HG02885 (cell line): ENCODE results near the gene LRMDA.
"Not testable (repeated sequence)": the region's sequence is repeated elsewhere in the genome, so short reads cannot be mapped to it uniquely, and the experiment has no call there.

Experiments used
- ATAC-seq: cut with Tn5 transposase; IDR thresholded peaks from one replicate; pipeline ENCODE4 v1.9.1; 2021; ENCODE audit warnings: mild to moderate bottlenecking; ENCODE audit not compliant: unreplicated experiment, poor library complexity

The LRMDA gene

GRCh38 chr10:75751232-75751631 lies 319.8 kb downstream of the LRMDA start:
- no peak for ATAC-seq

DNA sequence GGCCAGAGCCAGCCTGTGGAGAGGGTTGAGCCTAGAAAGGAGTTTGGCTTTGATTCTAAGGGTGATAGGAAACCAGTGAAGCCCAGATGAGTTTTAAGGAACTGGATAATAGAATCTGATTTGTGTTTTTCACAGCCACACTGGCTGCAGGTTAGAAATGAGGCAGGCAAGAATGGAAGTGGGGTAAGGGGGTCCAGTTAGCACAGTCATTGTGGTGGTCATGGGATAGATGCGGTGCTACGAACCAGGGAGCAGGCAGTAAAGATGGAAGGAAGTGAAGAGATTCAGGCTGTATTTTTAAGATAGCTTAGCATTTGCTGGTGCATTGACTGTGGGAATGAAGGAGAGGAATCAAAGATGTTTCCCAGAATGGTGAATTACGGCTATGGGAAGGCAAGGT lies 322.2 kb downstream of the LRMDA start:
- no peak for ATAC-seq

DNA sequence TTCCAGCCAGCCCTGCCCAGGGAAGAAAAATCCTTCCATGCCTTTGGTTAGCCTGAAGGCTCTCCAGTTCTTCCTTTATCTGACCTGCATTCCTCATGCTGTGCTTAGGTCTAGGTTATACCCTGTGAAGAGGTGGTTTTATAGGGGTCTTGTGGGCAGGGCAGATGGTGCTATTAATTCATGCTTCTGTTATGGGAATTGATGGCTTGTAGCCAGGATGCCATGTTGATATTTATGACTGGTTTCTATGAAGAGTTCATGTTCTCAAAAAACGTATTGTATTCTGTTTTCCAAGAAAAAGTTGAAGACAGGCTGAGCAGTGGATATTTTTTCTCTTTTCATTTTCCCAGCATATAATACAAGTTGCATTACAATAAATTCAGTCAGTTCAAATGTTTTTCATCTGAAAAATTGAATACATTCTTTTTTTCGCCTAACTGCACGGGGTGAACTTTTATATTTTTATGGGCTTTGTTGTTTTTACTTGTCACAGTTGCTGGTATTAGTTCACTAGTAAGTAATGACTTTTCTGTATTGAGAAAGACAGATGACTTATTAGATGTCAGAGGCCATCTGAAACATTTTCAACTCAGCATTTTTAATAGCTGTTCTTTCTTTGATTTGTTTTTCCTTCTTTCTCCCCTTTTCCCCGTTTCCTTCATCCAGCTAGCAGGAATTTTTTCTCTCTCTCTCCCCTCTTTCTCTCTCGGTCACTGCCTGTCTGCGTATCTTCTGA lies 322.8 kb downstream of the LRMDA start:
- no peak for ATAC-seq

- ATAC-seq = no peak
These were observed 324.1 kb downstream of the LRMDA start for GRCh38 chr10:75755528-75755927.

GRCh38 chr10:75761289-75761688 lies 329.9 kb downstream of the LRMDA start:
- no peak for ATAC-seq

DNA sequence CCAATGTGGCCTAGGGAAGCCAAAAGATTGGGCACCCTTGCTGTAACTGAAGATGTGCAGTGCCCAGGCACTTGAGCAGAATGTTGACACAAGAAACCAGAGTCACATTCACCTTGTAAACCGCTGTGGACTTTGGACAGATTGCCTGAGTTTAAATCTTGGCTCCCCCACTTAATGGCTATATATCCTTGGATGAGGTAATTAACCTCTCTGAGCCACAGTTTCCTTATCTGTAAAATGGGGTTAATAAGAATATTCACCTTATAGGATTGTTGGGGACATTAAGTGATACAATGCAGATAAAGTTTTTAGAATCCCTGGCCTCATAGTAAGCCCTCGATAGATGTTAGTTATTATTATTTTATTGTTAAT lies 331.0 kb downstream of the LRMDA start:
- no peak for ATAC-seq

DNA sequence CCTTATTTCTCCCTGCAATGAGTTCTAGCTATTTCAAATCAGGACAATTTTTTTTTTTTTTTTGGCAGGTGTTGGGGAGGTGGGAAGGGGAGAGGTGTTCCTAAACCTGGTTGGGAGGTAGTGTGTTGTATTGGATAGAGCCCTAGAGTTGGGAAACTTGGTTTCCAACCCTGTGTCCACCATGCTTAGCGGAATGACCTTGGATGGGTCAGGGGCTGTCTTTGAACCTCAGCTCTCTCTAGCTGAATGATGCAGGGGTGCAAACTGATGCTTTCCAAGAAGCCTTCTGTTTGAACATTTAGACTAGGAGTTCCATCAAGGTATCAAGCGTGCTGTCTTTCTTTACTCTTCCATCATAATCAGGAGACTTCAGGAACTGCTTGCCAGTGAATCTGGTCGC lies 332.2 kb downstream of the LRMDA start:
- ATAC-seq = no peak

DNA sequence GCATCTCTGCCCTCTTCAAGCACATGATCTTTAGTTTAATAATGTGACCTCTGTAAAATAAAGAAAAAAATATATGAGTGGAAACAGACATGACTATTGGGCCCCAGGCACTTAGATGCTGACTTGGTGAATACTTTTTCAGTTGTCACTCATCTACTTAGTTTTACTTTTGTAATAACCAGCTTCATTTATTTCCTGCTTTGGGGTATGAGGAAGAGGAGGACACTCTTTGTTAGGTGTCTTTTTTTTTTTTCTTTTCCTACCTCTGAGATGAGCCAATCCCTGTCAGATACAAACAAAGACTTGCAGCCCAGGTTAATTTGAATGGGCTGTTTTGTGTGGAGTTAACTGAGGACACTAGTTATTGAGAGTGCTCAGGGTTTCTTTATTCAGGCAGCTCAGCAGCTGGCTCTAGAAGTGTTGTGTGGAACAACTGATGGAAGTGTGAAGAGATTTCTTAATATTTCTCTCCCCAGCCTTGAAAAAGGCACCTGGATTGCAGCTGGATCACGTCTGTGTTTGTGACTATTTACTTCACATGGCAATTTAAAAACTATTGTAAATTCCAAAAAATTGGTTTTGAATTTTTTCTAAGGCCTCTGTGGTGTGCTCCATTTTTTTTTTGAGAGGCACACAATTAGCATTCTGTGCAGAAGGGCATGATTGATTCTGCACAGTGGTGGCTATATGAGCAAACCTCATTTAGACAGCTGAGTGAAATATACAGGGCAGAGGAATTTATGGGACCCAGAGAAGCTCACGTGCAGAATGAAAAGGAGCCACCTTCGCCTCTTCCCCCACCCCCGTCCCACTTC lies 333.8 kb downstream of the LRMDA start:
- no peak for ATAC-seq

DNA sequence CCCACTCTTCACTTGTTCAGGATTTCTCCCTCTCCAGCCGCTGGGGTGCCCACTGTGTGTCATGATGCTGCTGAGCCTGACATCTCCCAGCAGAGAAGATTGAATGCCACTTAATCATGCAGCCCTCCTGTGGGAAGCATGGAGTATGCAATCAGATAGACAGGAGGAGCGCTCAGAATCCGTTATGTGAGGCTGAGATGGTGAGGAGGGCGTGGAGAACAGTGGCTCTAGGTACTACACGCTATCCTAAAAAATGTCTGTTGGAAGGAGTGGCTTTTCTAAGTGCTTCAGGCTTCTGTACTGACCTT lies 334.3 kb downstream of the LRMDA start:
- ATAC-seq = no peak

DNA sequence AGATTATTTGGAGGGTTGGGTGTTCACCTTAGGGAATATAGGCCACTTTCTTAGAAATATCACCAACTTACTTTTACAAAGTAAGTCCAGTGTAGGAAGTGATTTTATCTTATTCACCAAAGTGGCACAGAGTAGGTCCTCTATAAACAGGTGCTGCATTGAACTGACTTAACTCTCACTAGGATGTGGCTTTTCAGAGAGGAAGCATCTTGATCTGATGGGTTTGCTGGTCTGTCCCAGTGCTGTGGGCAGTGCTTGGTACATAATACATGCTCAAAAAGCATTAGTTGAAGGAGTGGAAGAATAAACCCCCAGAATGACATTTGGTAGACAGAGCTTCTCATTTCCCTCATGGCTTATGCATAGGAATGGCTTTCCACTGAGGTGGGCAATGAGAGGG lies 334.7 kb downstream of the LRMDA start:
- no peak for ATAC-seq

DNA sequence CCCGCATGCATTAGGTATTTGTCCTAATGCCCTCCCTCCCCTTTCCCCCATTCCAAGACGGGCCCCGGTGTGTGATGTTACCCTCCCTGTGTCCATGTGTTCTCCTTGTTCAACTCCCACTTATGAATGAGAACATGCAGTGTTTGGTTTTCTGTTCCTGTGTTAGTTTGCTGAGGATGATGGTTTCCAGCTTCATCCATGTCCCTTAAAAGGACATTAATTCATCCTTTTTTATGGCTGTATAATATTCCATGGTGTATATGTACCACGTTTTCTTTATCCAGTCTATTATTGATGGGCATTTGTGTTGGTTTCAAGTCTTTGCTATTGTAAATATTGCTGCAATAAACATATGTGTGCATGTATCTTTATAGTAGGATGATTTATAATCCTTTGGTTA lies 335.3 kb downstream of the LRMDA start:
- not testable (repeated sequence) for ATAC-seq

GRCh38 chr10:75770626-75771081 lies 339.2 kb downstream of the LRMDA start:
- no peak for ATAC-seq

- no peak for ATAC-seq
These were observed 340.2 kb downstream of the LRMDA start for GRCh38 chr10:75771606-75772005.

GRCh38 chr10:75772153-75772887 lies 340.9 kb downstream of the LRMDA start:
- peak; percentile 59 for ATAC-seq

GRCh38 chr10:75773231-75773780 lies 341.9 kb downstream of the LRMDA start:
- peak; percentile 50 for ATAC-seq

DNA sequence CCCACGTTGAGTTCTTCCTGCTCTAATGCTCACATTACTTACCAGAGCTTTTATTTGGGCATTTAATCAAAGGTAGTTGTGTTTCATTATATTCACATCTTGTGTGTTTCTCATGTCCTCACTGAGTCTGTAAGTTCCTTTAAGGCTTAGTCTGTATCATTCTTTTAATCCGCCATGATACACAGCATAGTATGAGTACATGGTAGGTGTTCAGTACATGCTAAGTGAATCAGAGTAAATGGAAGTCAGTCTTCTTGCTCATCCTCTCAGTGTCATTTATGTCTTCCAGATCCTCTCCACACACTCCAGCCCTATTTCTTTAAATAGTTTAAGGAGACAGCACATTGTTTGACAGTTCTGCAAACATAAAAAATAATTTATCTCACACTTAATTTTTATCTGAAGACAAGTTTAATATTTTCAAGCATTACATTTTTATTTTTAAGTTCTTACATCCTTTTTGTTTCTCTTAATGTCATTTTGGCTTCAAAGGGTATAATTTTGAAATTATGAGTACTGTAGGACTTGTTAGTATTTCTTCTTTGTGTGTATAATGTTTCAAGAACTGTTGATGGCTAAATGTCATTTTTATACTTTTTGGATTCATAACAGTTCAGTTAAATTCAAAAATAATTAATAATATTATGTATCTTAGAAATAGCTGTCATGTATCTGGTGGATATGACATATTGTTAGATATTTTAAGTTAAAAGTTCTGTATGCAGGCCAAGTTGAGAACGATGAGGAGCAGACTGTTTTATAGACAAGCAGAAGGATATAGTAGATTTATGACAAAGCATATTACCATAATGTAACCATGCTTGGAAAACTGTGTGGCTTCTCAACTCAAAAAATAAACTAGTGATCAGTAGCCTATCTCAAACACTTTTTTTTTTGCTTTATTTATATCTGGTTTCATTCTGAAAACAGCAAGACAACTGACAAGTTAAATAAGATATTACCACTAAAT lies 342.7 kb downstream of the LRMDA start:
- no peak for ATAC-seq

DNA sequence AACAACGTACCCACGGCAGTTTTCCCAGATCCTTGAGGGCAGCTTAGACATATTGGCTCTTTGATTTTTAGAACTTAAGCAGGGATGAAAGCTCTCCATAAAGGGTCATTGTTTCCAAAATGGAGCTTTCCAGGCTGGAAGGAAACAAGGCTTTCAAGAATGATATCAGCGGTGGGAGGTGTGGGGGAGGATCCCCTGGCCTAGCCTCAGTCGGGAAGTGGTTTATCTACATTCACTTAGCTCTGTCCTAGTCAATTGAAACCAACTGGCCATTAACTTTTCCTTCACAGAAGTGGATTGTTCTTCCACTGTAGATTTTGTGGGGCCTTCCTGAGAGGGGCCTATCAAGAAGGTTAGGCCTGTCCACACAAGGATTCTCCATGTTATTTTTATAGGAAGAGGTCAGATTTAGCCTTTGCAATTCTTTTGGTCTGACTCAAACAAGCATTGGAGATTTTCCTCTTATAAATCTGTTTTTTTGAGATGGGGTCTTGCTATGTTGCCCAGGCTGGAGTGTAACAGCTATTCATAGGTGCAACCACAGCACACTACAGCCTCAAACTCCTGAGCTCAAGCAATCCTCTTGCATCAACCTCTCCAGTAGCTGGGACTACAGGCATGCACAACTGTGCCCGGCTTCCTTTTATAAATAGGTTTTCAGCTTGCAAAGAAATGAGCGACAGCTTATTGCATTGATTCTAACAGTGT lies 343.5 kb downstream of the LRMDA start:
- no peak for ATAC-seq

DNA sequence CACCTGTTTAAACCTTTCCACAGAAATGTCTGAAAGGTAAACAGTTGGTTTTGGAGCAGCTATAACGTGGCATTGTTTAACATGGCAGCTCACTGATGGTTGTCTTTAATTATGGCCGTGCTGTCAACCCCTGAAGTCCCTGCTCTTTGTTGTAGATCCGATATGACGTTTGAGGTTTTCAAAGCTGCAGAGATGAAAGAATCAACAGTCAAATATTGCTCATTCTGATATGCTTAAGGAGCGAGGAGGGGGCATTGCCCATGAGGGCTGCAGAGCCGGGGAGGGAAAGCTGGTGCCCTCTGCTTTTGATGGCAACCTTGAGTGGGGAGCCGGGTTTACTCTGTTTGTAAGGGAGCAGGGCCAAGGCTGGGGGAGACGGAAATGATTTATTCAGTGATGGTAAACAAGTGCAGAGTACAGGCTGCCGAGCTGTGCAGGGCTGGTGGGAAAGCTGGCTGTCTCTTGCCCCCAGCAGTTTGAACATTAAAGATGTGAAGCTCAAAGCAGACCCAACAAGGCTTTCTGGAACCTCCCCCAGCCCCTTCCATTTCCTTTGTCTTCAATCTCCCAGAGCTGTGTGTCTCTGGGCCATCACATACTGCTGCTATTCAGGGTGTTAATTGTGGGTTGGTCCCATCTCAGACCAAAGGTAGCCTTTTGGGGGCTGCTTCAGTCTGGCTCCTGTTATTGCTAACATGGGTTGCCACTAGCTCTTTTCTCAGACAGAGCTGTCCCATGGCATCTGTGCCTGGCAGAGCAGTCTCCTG lies 345.5 kb downstream of the LRMDA start:
- no peak for ATAC-seq
